Erythroblast (primary cell): ENCODE data around the gene UBL4B.

Source experiments
- GATA1 ChIP-seq: IDR thresholded peaks from 2 replicates; pipeline ENCODE4 v1.6.1; 2011; ENCODE audit warnings: low read depth, mild to moderate bottlenecking, control low read depth, low read length, moderate library complexity
- POLR2A ChIP-seq: IDR thresholded peaks from 2 replicates; pipeline ENCODE4 v1.6.1; 2011; ENCODE audit warnings: mild to moderate bottlenecking, low read length

- TF ChIP-seq POLR2A: no peak
- no peak for TF ChIP-seq GATA1
These were observed 44.8 kb upstream of the UBL4B start for GRCh38 chr1:110067479-110067892.
